ENCODE measurements around the gene FBN2.

- TF ChIP-seq, protein P1, sequence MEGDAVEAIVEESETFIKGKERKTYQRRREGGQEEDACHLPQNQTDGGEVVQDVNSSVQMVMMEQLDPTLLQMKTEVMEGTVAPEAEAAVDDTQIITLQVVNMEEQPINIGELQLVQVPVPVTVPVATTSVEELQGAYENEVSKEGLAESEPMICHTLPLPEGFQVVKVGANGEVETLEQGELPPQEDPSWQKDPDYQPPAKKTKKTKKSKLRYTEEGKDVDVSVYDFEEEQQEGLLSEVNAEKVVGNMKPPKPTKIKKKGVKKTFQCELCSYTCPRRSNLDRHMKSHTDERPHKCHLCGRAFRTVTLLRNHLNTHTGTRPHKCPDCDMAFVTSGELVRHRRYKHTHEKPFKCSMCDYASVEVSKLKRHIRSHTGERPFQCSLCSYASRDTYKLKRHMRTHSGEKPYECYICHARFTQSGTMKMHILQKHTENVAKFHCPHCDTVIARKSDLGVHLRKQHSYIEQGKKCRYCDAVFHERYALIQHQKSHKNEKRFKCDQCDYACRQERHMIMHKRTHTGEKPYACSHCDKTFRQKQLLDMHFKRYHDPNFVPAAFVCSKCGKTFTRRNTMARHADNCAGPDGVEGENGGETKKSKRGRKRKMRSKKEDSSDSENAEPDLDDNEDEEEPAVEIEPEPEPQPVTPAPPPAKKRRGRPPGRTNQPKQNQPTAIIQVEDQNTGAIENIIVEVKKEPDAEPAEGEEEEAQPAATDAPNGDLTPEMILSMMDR (IDR thresholded peaks at IDR 0.05; ENCODE audit: low read depth, low read length) = no peak
- no peak for TF ChIP-seq POLR2A (IDR thresholded peaks at IDR 0.05; ENCODE audit: extremely low read depth, insufficient read length)
Observed at GRCh38 chr5:128441165-128441564, 96.9 kb downstream of the FBN2 start.
